Measurements from ENCODE around the gene UACA.
"Not testable (repeated sequence)": the region's sequence is repeated elsewhere in the genome, so short reads cannot be mapped to it uniquely, and the experiment has no call there.

Gene UACA

GRCh38 chr15:70618929-70619328 is 144.4 kb downstream of the UACA start:
- ATAC-seq = no peak
- TF ChIP-seq CSDC2 (CRISPR knock-in tag; IDR thresholded peaks at IDR 0.05) (no peak), TOX (CRISPR knock-in tag; IDR thresholded peaks at IDR 0.05; ENCODE audit: borderline replicate concordance) (no peak), ESRRG (CRISPR knock-in tag; IDR thresholded peaks at IDR 0.05) (no peak), RARB (CRISPR knock-in tag; IDR thresholded peaks at IDR 0.05) (no peak), CREB5 (CRISPR knock-in tag; IDR thresholded peaks at IDR 0.05; ENCODE audit: low read depth) (no peak), CSRNP3 (CRISPR knock-in tag; IDR thresholded peaks at IDR 0.05) (no peak), TCF4 (CRISPR knock-in tag; IDR thresholded peaks at IDR 0.05; ENCODE audit: borderline replicate concordance) (no peak), ZFP3 (CRISPR knock-in tag; IDR thresholded peaks at IDR 0.05) (no peak), ARNTL (CRISPR knock-in tag; IDR thresholded peaks at IDR 0.05; ENCODE audit: borderline replicate concordance, low read depth) (no peak)

DNA sequence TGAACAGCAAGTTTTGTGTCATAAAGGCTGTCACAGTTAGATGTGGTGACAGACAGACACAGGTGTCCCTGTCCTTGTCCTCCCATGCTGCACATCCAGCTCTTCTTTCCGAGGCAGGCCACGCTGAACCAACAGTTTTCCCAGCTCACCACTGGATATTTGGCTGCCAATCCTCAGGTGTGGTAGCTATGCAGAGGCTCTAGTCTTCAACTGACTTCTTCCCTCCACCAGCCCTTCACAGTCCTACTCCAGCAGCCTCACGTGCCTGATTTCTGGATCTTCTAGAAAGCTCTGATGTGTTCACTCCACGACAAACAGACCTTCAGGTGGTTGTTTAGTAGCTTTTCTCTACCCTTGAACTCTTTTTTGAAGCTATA is 145.5 kb downstream of the UACA start:
- TF ChIP-seq TSHZ2 (CRISPR knock-in tag; IDR thresholded peaks at IDR 0.05) (no peak), ZNF565 (CRISPR knock-in tag; conservative IDR thresholded peaks at IDR 0.05; ENCODE audit: low read depth) (no peak), BACH2 (CRISPR knock-in tag; IDR thresholded peaks at IDR 0.05; ENCODE audit: borderline replicate concordance) (no peak), GLIS3 (CRISPR knock-in tag; IDR thresholded peaks at IDR 0.05) (no peak), TCF4 (CRISPR knock-in tag; IDR thresholded peaks at IDR 0.05; ENCODE audit: borderline replicate concordance) (no peak), SNAI2 (CRISPR knock-in tag; IDR thresholded peaks at IDR 0.05) (no peak), OSR1 (CRISPR knock-in tag; IDR thresholded peaks at IDR 0.05) (no peak), ESRRG (CRISPR knock-in tag; IDR thresholded peaks at IDR 0.05) (no peak), ZNF8 (CRISPR knock-in tag; IDR thresholded peaks at IDR 0.05) (no peak), ZFP30 (CRISPR knock-in tag; IDR thresholded peaks at IDR 0.05) (no peak)
- peak; percentile 56 for ATAC-seq

DNA sequence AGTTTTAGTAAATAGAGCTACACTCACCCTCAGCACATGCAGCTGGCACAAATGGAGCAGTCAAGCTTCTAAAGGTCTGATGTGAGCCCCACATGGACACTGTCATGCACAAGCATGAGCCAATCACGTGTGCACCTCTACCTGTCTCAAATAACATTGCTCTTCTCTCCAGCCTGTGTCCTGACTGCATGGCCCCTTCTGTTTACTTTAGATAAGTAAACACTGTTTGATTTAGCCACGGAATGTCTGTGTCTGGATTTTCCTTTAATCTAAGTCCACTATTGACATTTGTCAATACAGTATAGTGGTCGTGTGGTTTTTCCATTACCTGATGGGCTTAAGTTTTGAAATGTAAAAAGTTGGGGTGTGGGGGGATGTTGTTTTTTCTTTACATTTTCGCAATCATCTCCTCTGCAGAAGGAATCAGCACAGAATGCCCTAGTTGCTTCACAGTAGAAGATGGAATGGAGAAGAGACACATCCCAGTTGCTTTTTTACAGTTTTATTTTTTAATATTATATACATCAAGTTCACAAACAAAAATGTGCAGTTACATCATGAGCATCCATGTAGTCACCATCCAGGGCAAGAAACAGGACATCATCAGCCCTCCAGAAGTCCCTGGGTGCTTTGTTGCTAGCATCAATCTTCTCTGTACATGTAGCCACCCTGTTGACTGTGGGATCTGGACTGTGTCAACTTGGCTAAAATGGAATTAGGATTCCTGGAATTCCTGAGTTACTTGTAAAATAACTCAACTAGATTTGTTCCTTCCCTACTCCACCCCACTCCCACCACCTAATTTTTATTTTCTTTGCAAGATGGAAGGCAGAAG is 146.1 kb downstream of the UACA start:
- ATAC-seq = peak; percentile 88

GRCh38 chr15:70616311-70616756 is 147.0 kb downstream of the UACA start:
- not testable (repeated sequence) for ATAC-seq

More for the DNA sequence above, 146.1 kb downstream of the UACA start:
- TF ChIP-seq ARNTL (CRISPR knock-in tag; IDR thresholded peaks at IDR 0.05; ENCODE audit: borderline replicate concordance, low read depth) (no peak), TCF4 (CRISPR knock-in tag; IDR thresholded peaks at IDR 0.05; ENCODE audit: borderline replicate concordance) (peak; percentile 33; the same call in 1 of the 2 replicates), OSR1 (CRISPR knock-in tag; IDR thresholded peaks at IDR 0.05) (no peak), ISL1 (CRISPR knock-in tag; IDR thresholded peaks at IDR 0.05) (peak; percentile 76), SNAI2 (CRISPR knock-in tag; IDR thresholded peaks at IDR 0.05) (no peak), ZFP3 (CRISPR knock-in tag; IDR thresholded peaks at IDR 0.05) (no peak), BACH2 (CRISPR knock-in tag; IDR thresholded peaks at IDR 0.05; ENCODE audit: borderline replicate concordance) (no peak), ZNF8 (CRISPR knock-in tag; IDR thresholded peaks at IDR 0.05) (no peak), ESRRG (CRISPR knock-in tag; IDR thresholded peaks at IDR 0.05) (no peak), GLIS3 (CRISPR knock-in tag; IDR thresholded peaks at IDR 0.05) (no peak), CSDC2 (CRISPR knock-in tag; IDR thresholded peaks at IDR 0.05) (no peak), ZNF565 (CRISPR knock-in tag; conservative IDR thresholded peaks at IDR 0.05; ENCODE audit: low read depth) (no peak)

All from SK-N-SH treated with all-trans-retinoic acid at 6 μM for 48 hours (cell line).